A549 (cell line): Measurements from ENCODE around the gene CLCNKA. TPM values are rescaled to one million over a fixed set of nuclear protein-coding genes. Genes with fewer than 3 reads are reported as not detected.

ENCODE experiments used
- ATAC-seq, 2 experiments: fragments of 200-7000 bp in 1 of 2; fragments of >200 bp in 1 of 2; cut with Nextera tagmentation in 1 of 2; cut with Tn5 transposase in 1 of 2; 3 replicates each; pipeline versions ENCODE4 v1.8.0 to v1.9.1; 2018 to 2020; ENCODE audit warnings: mild to moderate bottlenecking in 1 of 2, moderate library complexity in 1 of 2
- CTCF ChIA-PET: fragments of 300-600 bp; sonication (Branson Sonifier 250); formaldehyde crosslinking; extraction: SDS; loops from one replicate; lab custom pipeline; 2021; ENCODE audit warnings: antibody characterized with exemption, inconsistent platforms; lab: Yijun Ruan, JAX
- POLR2A ChIA-PET: fragments of 350-600 bp; formaldehyde crosslinking; extraction: SDS; loops from one replicate; lab custom pipeline; 2021; ENCODE audit warnings: antibody characterized with exemption, inconsistent platforms; lab: Yijun Ruan, JAX
- DNase-seq, 2 experiments: peaks; one replicate each; pipeline versions ENCODE4 v3.0.0 to v3.0.0-alpha.2; 2011 to 2016; ENCODE audit warnings: low read depth in 1 of 2, low spot score in 1 of 2
- FAIRE-seq: peaks from 2 replicates; lab custom pipeline; 2011; peaks lifted over from hg19 to GRCh38; lab: Jason Lieb, UNC
- H3K27ac ChIP-seq, 2 experiments: fragments of >200 bp; sonication (Bioruptor Twin); formaldehyde crosslinking; 3 replicates each; pipeline ENCODE4 v1.5.1; 2016 to 2017
- H3K4me1 ChIP-seq: fragments of >200 bp; sonication (Bioruptor Twin); formaldehyde crosslinking; 3 replicates; pipeline ENCODE4 v1.6.1; 2016
- H3K4me2 ChIP-seq: fragments of >200 bp; sonication (Bioruptor Twin); formaldehyde crosslinking; 3 replicates; pipeline ENCODE4 v1.6.1; 2016
- H3K4me3 ChIP-seq: fragments of >200 bp; sonication (Bioruptor Twin); formaldehyde crosslinking; 3 replicates; pipeline ENCODE4 v1.5.1; 2016
- H3K9me3 ChIP-seq: fragments of >200 bp; sonication (Bioruptor Twin); formaldehyde crosslinking; 3 replicates; pipeline ENCODE4 v1.6.1; 2016
- BHLHE40 ChIP-seq: IDR thresholded peaks from 2 replicates; pipeline ENCODE4 v1.6.1; 2012; ENCODE audit warnings: low read depth, low read length, inconsistent platforms
- CHD2 ChIP-seq: fragments of 150-350 bp; IDR thresholded peaks from 2 replicates; pipeline ENCODE4 v1.6.1; 2014; ENCODE audit warnings: low read length; ENCODE audit not compliant: partially characterized antibody
- E2F6 ChIP-seq: IDR thresholded peaks from 2 replicates; pipeline ENCODE4 v1.6.1; 2012; ENCODE audit warnings: low read depth, borderline replicate concordance
- EP300 ChIP-seq, 2 experiments: fragments of >200 bp; sonication (Bioruptor Twin); formaldehyde crosslinking; IDR thresholded peaks; 2 replicates in 1 of 2; 3 replicates in 1 of 2; pipeline ENCODE4 v1.6.1; 2016 to 2017
- FOSL2 ChIP-seq, 2 experiments: fragments of 450-650 bp in 1 of 2; fragments of >200 bp in 1 of 2; sonication (Bioruptor Twin) in 1 of 2; formaldehyde crosslinking; IDR thresholded peaks; 2 replicates each; pipeline versions ENCODE4 v1.5.0 to v1.6.1; 2016 to 2020; ENCODE audit warnings: mild to moderate bottlenecking in 1 of 2, moderate library complexity in 1 of 2
- FOXS1 ChIP-seq: fragments of 250-450 bp; sonication (Bioruptor Pico); IDR thresholded peaks from 2 replicates; pipeline ENCODE4 v1.5.0; 2020; ENCODE audit warnings: mild to moderate bottlenecking, moderate library complexity
- GATA3 ChIP-seq: IDR thresholded peaks from 2 replicates; pipeline ENCODE4 v1.6.1; 2012; ENCODE audit warnings: borderline replicate concordance
- HDAC2 ChIP-seq: fragments of 200-600 bp; sonication (generic); IDR thresholded peaks from 2 replicates; pipeline ENCODE4 v1.6.1; 2016
- HOXA7 ChIP-seq: fragments of 250-450 bp; sonication (Bioruptor Pico); IDR thresholded peaks from 2 replicates; pipeline ENCODE4 v1.5.0; 2020; ENCODE audit warnings: mild to moderate bottlenecking, moderate library complexity
- HOXB13 ChIP-seq: fragments of 250-450 bp; sonication (Bioruptor Pico); IDR thresholded peaks from 2 replicates; pipeline ENCODE4 v1.5.0; 2020; ENCODE audit warnings: low read depth, mild to moderate bottlenecking, moderate library complexity
- JUN ChIP-seq, 2 experiments: fragments of >200 bp; sonication (Bioruptor Twin); formaldehyde crosslinking; IDR thresholded peaks; 2 replicates in 1 of 2; 3 replicates in 1 of 2; pipeline ENCODE4 v1.6.1; 2016 to 2017
- JUNB ChIP-seq: fragments of >200 bp; sonication (Bioruptor Twin); formaldehyde crosslinking; IDR thresholded peaks from 2 replicates; pipeline ENCODE4 v1.6.1; 2016
- KDM1A ChIP-seq: fragments of 200-600 bp; sonication (generic); IDR thresholded peaks from 2 replicates; pipeline ENCODE4 v1.6.1; 2016; ENCODE audit warnings: low read depth, mild to moderate bottlenecking
- KDM5A ChIP-seq: fragments of 200-600 bp; sonication (generic); IDR thresholded peaks from 2 replicates; pipeline ENCODE4 v1.6.1; 2016; ENCODE audit warnings: antibody characterized with exemption, mild to moderate bottlenecking
- MAZ ChIP-seq: fragments of 150-350 bp; IDR thresholded peaks from 2 replicates; pipeline ENCODE4 v1.6.1; 2014; ENCODE audit warnings: antibody characterized with exemption, low read depth, low read length, borderline replicate concordance
- MYC ChIP-seq: IDR thresholded peaks from 2 replicates; pipeline ENCODE4 v1.6.1; 2012; ENCODE audit warnings: mild to moderate bottlenecking, inconsistent platforms, low read length, improper control_type of control experiment, borderline replicate concordance
- PHF8 ChIP-seq: fragments of 200-600 bp; sonication (generic); IDR thresholded peaks from 2 replicates; pipeline ENCODE4 v1.6.1; 2016; ENCODE audit warnings: low read depth, mild to moderate bottlenecking, antibody characterized with exemption, moderate library complexity, borderline replicate concordance
- RAD21 ChIP-seq, 2 experiments: fragments of >200 bp in 1 of 2; sonication (Bioruptor Twin) in 1 of 2; formaldehyde crosslinking in 1 of 2; IDR thresholded peaks in 1 of 2; conservative IDR thresholded peaks in 1 of 2; 2 replicates in 1 of 2; 3 replicates in 1 of 2; pipeline ENCODE4 v1.6.1; 2012 to 2018; ENCODE audit warnings: inconsistent platforms in 1 of 2
- RFX5 ChIP-seq: fragments of 450-650 bp; IDR thresholded peaks from 2 replicates; pipeline ENCODE4 v1.7.1; 2014; ENCODE audit warnings: antibody characterized with exemption, mild to moderate bottlenecking, moderate library complexity
- TP53 ChIP-seq: fragments of 250-450 bp; sonication (Bioruptor Pico); IDR thresholded peaks from 2 replicates; pipeline ENCODE4 v1.5.0; 2021; ENCODE audit warnings: mild to moderate bottlenecking, moderate library complexity
- USF2 ChIP-seq: fragments of 450-650 bp; IDR thresholded peaks from 2 replicates; pipeline ENCODE4 v1.6.1; 2014; ENCODE audit warnings: antibody characterized with exemption
- ZC3H11A ChIP-seq: fragments of 450-650 bp; IDR thresholded peaks from 2 replicates; pipeline ENCODE4 v1.6.1; 2014; ENCODE audit warnings: antibody characterized with exemption, mild to moderate bottlenecking
- ZFP36 ChIP-seq: fragments of 450-650 bp; IDR thresholded peaks from 2 replicates; pipeline ENCODE4 v1.6.1; 2014; ENCODE audit warnings: borderline replicate concordance; ENCODE audit not compliant: partially characterized antibody
- ZSCAN20 ChIP-seq: fragments of 250-450 bp; sonication (Bioruptor Pico); IDR thresholded peaks from 2 replicates; pipeline ENCODE4 v1.8.0; 2022; ENCODE audit warnings: mild to moderate bottlenecking, moderate library complexity
- WGBS: methylation state at CpG from one replicate; pipeline ENCODE4 v1.1.6; 2017; ENCODE audit errors: missing lambda C conversion rate; 5-methylcytosine and 5-hydroxymethylcytosine counted together
- polyA plus RNA-seq, 4 experiments: library from polyadenylated mRNA; depleted of rRNA in 3 of 4; stranded (reverse); fragments of >200 nt; fragmentation: RNase III in 1 of 4; extraction: RNeasy Plus Mini Kit Qiagen cat#74134 plus additional on column Dnase treatment in 1 of 4; gene quantifications; 2 replicates in 3 of 4; 3 replicates in 1 of 4; pipeline ENCODE4 v1.2.3, GENCODE V29; 2011 to 2017
- TF ChIP-seq, protein P1 (sequence below): IDR thresholded peaks from 2 replicates; pipeline ENCODE4 v1.6.1; 2012
- TF ChIP-seq, protein P2 (sequence below): fragments of >200 bp; sonication (Bioruptor Twin); formaldehyde crosslinking; IDR thresholded peaks from 2 replicates; pipeline ENCODE4 v1.6.1; 2016
- TF ChIP-seq, protein P3 (sequence below): fragments of >200 bp; sonication (Bioruptor Twin); formaldehyde crosslinking; IDR thresholded peaks from 3 replicates; pipeline ENCODE4 v1.6.1; 2016

CLCNKA gene
- polyA plus RNA-seq, 2 of the 4 experiments (the other 2 are of a cell fraction) = 0.06 TPM; not detected in 1

DNA sequence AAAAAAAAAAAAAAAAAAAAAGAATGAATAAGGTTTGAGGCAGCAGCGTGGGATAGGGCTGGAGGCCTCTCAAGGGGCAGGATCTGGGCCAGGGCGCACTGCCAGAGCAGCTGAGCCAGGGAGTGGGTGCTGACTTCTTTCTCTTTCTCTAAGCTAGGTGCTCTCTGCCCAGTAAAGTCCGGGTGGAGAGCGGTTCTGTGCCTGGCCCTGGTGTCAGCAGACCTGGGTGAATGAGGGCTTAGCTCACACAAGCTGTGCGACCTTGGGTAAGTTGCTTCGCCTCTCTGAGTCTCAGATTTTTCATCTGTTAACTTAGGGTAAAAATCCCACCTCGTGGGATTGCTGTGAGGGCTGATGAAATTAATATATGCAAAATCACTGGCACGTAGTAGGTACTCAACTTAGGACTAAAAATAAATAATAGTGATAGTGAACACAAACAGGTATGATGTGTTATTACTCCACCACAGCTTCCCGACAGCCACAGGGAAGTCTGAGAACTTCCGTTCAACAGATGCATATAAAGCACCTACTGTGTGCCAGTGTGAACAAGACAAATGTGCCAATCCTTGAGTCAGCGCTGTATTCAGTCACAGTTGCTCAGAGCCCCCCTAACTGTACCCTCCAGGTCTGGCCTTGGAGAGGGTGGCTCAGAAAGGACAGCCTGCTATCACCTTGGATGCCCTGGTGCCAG, 53.6 kb downstream of the CLCNKA start:
- no peak for ATAC-seq
- FAIRE-seq = no peak

GRCh38 chr1:16076031-16076864, 54.4 kb downstream of the CLCNKA start:
- Histone ChIP-seq H3K4me3 (no peak overlapping the region), H3K4me1 (peaks cover 60% of the 10 kb centered on the region), H3K4me2 (peak overlapping the region; percentile 79), H3K27ac (peak overlapping the region; percentile 95 to 100), H3K9me3 (no peaks in the 10 kb centered on the region)
- CTCF ChIA-PET = interaction anchor here (0.6 to 12.5 kb wide), 7 partner anchors 67 to 288 kb away, joined by 3 to 318 read pairs (median 17); partner anchors contain the start of gene EPHA2
- FAIRE-seq = no peak
- WGBS = 34% methylated on average over 6 of the region's 14 CpGs
- peak; percentile 70 to 90 for DNase-seq
- peak; percentile 62 to 63 for ATAC-seq
- POLR2A ChIA-PET = interaction anchor here (1.3 kb wide), 1 partner anchor 80 kb away, joined by 5 read pairs; the partner anchor contains the start of gene EPHA2
- no peak for TF ChIP-seq ZC3H11A
- TF ChIP-seq EP300 (IDR thresholded peaks at IDR 0.05) = peak; percentile 42 to 56; a peak in 2 of 5 replicates
- TF ChIP-seq FOSL2 (IDR thresholded peaks at IDR 0.05) = peak; percentile 70; the same call in 1 of the 2 replicates
- peak; percentile 89 for TF ChIP-seq FOSL2 (CRISPR knock-in tag; IDR thresholded peaks at IDR 0.05)
- peak; percentile 62 for TF ChIP-seq JUNB
- no peak for TF ChIP-seq BHLHE40
- TF ChIP-seq, protein P1, sequence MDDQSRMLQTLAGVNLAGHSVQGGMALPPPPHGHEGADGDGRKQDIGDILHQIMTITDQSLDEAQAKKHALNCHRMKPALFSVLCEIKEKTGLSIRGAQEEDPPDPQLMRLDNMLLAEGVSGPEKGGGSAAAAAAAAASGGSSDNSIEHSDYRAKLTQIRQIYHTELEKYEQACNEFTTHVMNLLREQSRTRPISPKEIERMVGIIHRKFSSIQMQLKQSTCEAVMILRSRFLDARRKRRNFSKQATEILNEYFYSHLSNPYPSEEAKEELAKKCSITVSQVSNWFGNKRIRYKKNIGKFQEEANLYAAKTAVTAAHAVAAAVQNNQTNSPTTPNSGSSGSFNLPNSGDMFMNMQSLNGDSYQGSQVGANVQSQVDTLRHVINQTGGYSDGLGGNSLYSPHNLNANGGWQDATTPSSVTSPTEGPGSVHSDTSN = no peak
- no peak for TF ChIP-seq MAZ
- TF ChIP-seq GATA3 = peak; percentile 35; the same call in 1 of the 2 replicates
- TF ChIP-seq, protein P2, sequence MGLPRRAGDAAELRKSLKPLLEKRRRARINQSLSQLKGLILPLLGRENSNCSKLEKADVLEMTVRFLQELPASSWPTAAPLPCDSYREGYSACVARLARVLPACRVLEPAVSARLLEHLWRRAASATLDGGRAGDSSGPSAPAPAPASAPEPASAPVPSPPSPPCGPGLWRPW = no peak
- peak; percentile 59 for TF ChIP-seq ZFP36
- no peak for TF ChIP-seq RAD21 (conservative IDR thresholded peaks at IDR 0.05 in 1 of 2, IDR thresholded peaks at IDR 0.05 in 1 of 2)
- no peak for TF ChIP-seq ZSCAN20 (CRISPR knock-in tag)
- 0 out of 5 replicates have a peak, but pooled peaks of 1 of the 2 experiments have one; percentile 27 for TF ChIP-seq JUN (IDR thresholded peaks at IDR 0.05)
- TF ChIP-seq HDAC2 = no peak
- no peak for TF ChIP-seq FOXS1
- TF ChIP-seq, protein P3, sequence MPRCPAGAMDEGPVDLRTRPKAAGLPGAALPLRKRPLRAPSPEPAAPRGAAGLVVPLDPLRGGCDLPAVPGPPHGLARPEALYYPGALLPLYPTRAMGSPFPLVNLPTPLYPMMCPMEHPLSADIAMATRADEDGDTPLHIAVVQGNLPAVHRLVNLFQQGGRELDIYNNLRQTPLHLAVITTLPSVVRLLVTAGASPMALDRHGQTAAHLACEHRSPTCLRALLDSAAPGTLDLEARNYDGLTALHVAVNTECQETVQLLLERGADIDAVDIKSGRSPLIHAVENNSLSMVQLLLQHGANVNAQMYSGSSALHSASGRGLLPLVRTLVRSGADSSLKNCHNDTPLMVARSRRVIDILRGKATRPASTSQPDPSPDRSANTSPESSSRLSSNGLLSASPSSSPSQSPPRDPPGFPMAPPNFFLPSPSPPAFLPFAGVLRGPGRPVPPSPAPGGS = no peak
- no peak for TF ChIP-seq CHD2
- no peak for TF ChIP-seq RFX5
- no peak for TF ChIP-seq KDM1A
- no peak for TF ChIP-seq E2F6
- no peak for TF ChIP-seq KDM5A
- TF ChIP-seq HOXA7 (CRISPR knock-in tag) = no peak
- TF ChIP-seq MYC = no peak
- no peak for TF ChIP-seq HOXB13 (CRISPR knock-in tag)
- no peak for TF ChIP-seq TP53 (CRISPR knock-in tag)
- TF ChIP-seq PHF8 = no peak
- TF ChIP-seq USF2 = no peak

More for the DNA sequence above, 53.6 kb downstream of the CLCNKA start:
- ChIA-PET CTCF (interaction anchor here (3.2 to 12.5 kb wide), 3 partner anchors 75 to 168 kb away, joined by 17 to 222 read pairs (median 107); partner anchors contain the start of gene EPHA2), POLR2A (interaction anchor here (0.6 to 1.3 kb wide), 3 partner anchors 81 to 142 kb away, joined by 3 to 5 read pairs (median 3); partner anchors contain the start of gene EPHA2)
- peaks cover 60% of the 10 kb centered on the region for H3K4me1 ChIP-seq
- peak overlapping the region; percentile 79 for H3K4me2 ChIP-seq
- H3K9me3 ChIP-seq = no peaks in the 10 kb centered on the region
- no peak for DNase-seq
- H3K4me3 ChIP-seq = no peak overlapping the region
- TF ChIP-seq HOXA7 (CRISPR knock-in tag) (no peak), ZFP36 (peak; percentile 30)
- TF ChIP-seq, protein P1 = no peak
- 66% methylated on average over 11 of the region's 11 CpGs for WGBS
- peak overlapping the region; percentile 95 to 100 for H3K27ac ChIP-seq
